B cell (primary cell): ENCODE data around the gene CALCOCO2. TPM values are rescaled to one million over a fixed set of nuclear protein-coding genes. Genes with fewer than 3 reads are reported as not detected.
A peak's percentile ranks its signal among the peaks of the same experiment; 100 is the strongest.

Source experiments
- ATAC-seq: fragments of 200-7000 bp; cut with Tn5 transposase; one replicate; pipeline ENCODE4 v1.10.0; 2021; ENCODE audit warnings: low read depth, mild to moderate bottlenecking, moderate number of reproducible peaks, moderate library complexity
- CTCF ChIA-PET: fragments of 350-600 bp; sonication (Branson Sonifier 250); formaldehyde crosslinking; loops from one replicate; lab custom pipeline; 2021; ENCODE audit warnings: antibody characterized with exemption, inconsistent platforms; lab: Charles Lee
- POLR2A ChIA-PET: fragments of 350-600 bp; sonication (Branson Sonifier 250); formaldehyde crosslinking; loops from one replicate; lab custom pipeline; 2021; ENCODE audit warnings: antibody characterized with exemption; lab: Charles Lee
- DNase-seq: peaks from one replicate; pipeline ENCODE4 v3.0.0; 2013
- H2AFZ ChIP-seq: 2 replicates; pipeline ENCODE4 v1.6.1; 2012; ENCODE audit warnings: mild to moderate bottlenecking, low read depth, low read length; ENCODE audit not compliant: insufficient read depth, poor library complexity, severe bottlenecking
- H3K27ac ChIP-seq, 2 donors: 1 replicate in 1 of 2; 2 replicates in 1 of 2; pipeline ENCODE4 v1.5.1; 2012 to 2013; ENCODE audit warnings: low read length in 2 of 2, mild to moderate bottlenecking in 2 of 2, moderate library complexity in 1 of 2
- H3K27me3 ChIP-seq, 4 experiments: fragments of 200-600 bp in 1 of 4; sonication (generic) in 1 of 4; replicated peaks in 1 of 4; 1 replicate in 2 of 4; 2 replicates in 2 of 4; pipeline versions ENCODE4 v1.6.1 to v1.7.0; 2013 to 2016; ENCODE audit warnings: low read length in 3 of 4, mild to moderate bottlenecking in 2 of 4, mixed read lengths in 1 of 4, moderate library complexity in 1 of 4; ENCODE audit not compliant: insufficient read depth in 4 of 4, control insufficient read depth in 3 of 4; ENCODE audit errors: control extremely low read depth in 1 of 4
- H3K36me3 ChIP-seq, 2 experiments: replicated peaks in 1 of 2; 1 replicate in 1 of 2; 2 replicates in 1 of 2; pipeline versions ENCODE4 v1.6.1 to v1.7.1; 2013; ENCODE audit warnings: low read length in 1 of 2; ENCODE audit not compliant: insufficient read depth in 2 of 2, control insufficient read depth in 1 of 2; ENCODE audit errors: control extremely low read depth in 1 of 2, extremely low read depth in 1 of 2
- H3K4me1 ChIP-seq, 2 donors: fragments of 200-600 bp in 1 of 2; sonication (generic) in 1 of 2; 1 replicate in 1 of 2; 2 replicates in 1 of 2; pipeline versions ENCODE4 v1.5.1 to v1.6.1; 2013 to 2017; ENCODE audit warnings: low read length in 2 of 2; ENCODE audit not compliant: control insufficient read depth in 2 of 2, insufficient read depth in 2 of 2
- H3K4me2 ChIP-seq: replicated peaks from 2 replicates; pipeline ENCODE3; 2012; ENCODE audit warnings: mild to moderate bottlenecking, low read depth, low read length; ENCODE audit not compliant: poor library complexity, severe bottlenecking
- H3K4me3 ChIP-seq, 5 experiments: fragments of 200-600 bp in 1 of 5; sonication (generic) in 1 of 5; 1 replicate in 3 of 5; 2 replicates in 2 of 5; pipeline versions ENCODE4 v1.5.1 to v1.7.0; 2011 to 2016; ENCODE audit warnings: low read length in 4 of 5, mild to moderate bottlenecking in 4 of 5, low read depth in 2 of 5, control low read depth in 1 of 5, moderate library complexity in 1 of 5; ENCODE audit not compliant: insufficient read depth in 1 of 5; ENCODE audit errors: control extremely low read depth in 1 of 5, extremely low read depth in 1 of 5
- H3K79me2 ChIP-seq: fragments of 200-600 bp; sonication (generic); one replicate; pipeline ENCODE4 v1.6.0; 2016; ENCODE audit warnings: low read length; ENCODE audit not compliant: control insufficient read depth, insufficient read depth
- H3K9ac ChIP-seq: fragments of 200-600 bp; sonication (generic); 2 replicates; pipeline ENCODE4 v1.6.1; 2017; ENCODE audit warnings: mild to moderate bottlenecking, low read length, moderate library complexity
- H3K9me3 ChIP-seq, 3 donors: one replicate each; pipeline versions ENCODE4 v1.6.1 to v1.7.1; 2013; ENCODE audit warnings: low read length in 2 of 3; ENCODE audit not compliant: control insufficient read depth in 2 of 3, insufficient read depth in 1 of 3; ENCODE audit errors: control extremely low read depth in 1 of 3
- H4K20me1 ChIP-seq: 2 replicates; pipeline ENCODE4 v1.6.0; 2012; ENCODE audit warnings: mild to moderate bottlenecking, low read length; ENCODE audit not compliant: insufficient read depth, control insufficient read depth, poor library complexity, severe bottlenecking
- H3K27ac Mint-ChIP-seq: one replicate; pipeline ENCODE4 v1.8.0; 2021; ENCODE audit warnings: mixed read lengths
- H3K27me3 Mint-ChIP-seq: one replicate; pipeline ENCODE4 v1.8.0; 2021; ENCODE audit warnings: mixed read lengths
- H3K4me1 Mint-ChIP-seq: one replicate; pipeline ENCODE4 v1.8.0; 2021; ENCODE audit warnings: mixed read lengths
- H3K4me3 Mint-ChIP-seq: one replicate; pipeline ENCODE4 v1.8.0; 2021; ENCODE audit warnings: mixed read lengths
- H3K9me3 Mint-ChIP-seq: one replicate; pipeline ENCODE4 v1.8.0; 2022; ENCODE audit warnings: mixed read lengths; ENCODE audit not compliant: insufficient read depth
- EZH2 ChIP-seq: IDR thresholded peaks from 2 replicates; pipeline ENCODE4 v1.6.1; 2012; ENCODE audit warnings: borderline replicate concordance, low read depth, mild to moderate bottlenecking, moderate library complexity, low read length; ENCODE audit not compliant: insufficient read depth, poor library complexity, severe bottlenecking
- WGBS: methylation state at CpG from one replicate; pipeline ENCODE4 v1.1.5; 2013; ENCODE audit warnings: missing lambda C conversion rate; ENCODE audit not compliant: insufficient coverage; 5-methylcytosine and 5-hydroxymethylcytosine counted together
- intact Hi-C: fragments of 100-400 bp; cut with micrococcal nuclease; formaldehyde crosslinking; loops from one replicate; pipeline ENCODE4 v1.10.0; 2022
- polyA plus RNA-seq: library from polyadenylated mRNA; depleted of rRNA; stranded (reverse); fragments of >200 nt; gene quantifications from 2 replicates; pipeline ENCODE4 v1.2.3, GENCODE V29; 2012
- total RNA-seq, 2 donors: library from RNA; stranded (reverse); fragments of 120-200 nt in 1 of 2; gene quantifications; 1 replicate in 1 of 2; 2 replicates in 1 of 2; pipeline versions ENCODE4 v1.2.3 to v1.2.4, GENCODE V29; 2013 to 2022
- TF ChIP-seq, protein P1 (sequence below): fragments of 200-600 bp; IDR thresholded peaks from one replicate; pipeline ENCODE4 v1.8.0; 2022; ENCODE audit warnings: antibody characterized with exemption, mild to moderate bottlenecking

The CALCOCO2 gene
- total and polyA plus RNA-seq, 2 donors (not counting 1 experiment from before 2014, with no cell fraction given) = 49.6 to 148 TPM

DNA sequence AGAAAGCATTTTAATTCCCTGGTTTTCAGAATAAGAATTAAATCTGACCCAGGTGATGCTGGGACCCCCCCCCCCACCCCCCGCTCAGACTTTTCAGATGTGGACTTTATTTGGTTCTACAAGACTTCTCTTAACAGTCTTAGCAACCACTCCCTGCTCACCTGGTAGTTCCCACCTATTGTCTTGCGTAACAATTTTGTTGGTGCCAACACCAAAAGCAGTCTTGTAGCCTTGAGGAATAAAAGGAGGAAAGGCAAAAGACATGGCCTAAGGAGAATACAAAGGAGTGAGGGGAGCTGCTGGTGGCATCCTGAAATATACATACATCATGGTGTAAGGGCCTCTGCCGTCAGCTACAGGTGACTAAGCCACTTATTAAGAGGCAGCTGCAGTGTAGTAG, 18.8 kb upstream of the CALCOCO2 start:
- peaks cover 7% of the 10 kb centered on the region in 2 donors for H3K4me1 ChIP-seq
- H3K79me2 ChIP-seq = no peaks in the 10 kb centered on the region
- no peak overlapping the region for H3K9ac ChIP-seq
- 80% methylated on average over 1 of the region's 3 CpGs for WGBS
- no peak overlapping the region for H3K27ac ChIP-seq
- no peak for ATAC-seq
- POLR2A ChIA-PET = no interaction called here
- H3K27me3 ChIP-seq = peaks cover 0 to 23% (median 6%) of the 10 kb centered on the region in 4 experiments
- no peak overlapping the region for H3K4me3 ChIP-seq
- no peak overlapping the region for H3K4me2 ChIP-seq
- Mint-ChIP-seq H3K27me3 (peaks cover 28% of the 10 kb centered on the region), H3K9me3 (no peaks in the 10 kb centered on the region), H3K4me1 (peaks cover 11% of the 10 kb centered on the region), H3K4me3 (no peak overlapping the region), H3K27ac (no peak overlapping the region)
- H3K36me3 ChIP-seq = no peaks in the 10 kb centered on the region
- no peaks in the 10 kb centered on the region for H3K9me3 ChIP-seq
- TF ChIP-seq EZH2 = no peak
- TF ChIP-seq, protein P1, sequence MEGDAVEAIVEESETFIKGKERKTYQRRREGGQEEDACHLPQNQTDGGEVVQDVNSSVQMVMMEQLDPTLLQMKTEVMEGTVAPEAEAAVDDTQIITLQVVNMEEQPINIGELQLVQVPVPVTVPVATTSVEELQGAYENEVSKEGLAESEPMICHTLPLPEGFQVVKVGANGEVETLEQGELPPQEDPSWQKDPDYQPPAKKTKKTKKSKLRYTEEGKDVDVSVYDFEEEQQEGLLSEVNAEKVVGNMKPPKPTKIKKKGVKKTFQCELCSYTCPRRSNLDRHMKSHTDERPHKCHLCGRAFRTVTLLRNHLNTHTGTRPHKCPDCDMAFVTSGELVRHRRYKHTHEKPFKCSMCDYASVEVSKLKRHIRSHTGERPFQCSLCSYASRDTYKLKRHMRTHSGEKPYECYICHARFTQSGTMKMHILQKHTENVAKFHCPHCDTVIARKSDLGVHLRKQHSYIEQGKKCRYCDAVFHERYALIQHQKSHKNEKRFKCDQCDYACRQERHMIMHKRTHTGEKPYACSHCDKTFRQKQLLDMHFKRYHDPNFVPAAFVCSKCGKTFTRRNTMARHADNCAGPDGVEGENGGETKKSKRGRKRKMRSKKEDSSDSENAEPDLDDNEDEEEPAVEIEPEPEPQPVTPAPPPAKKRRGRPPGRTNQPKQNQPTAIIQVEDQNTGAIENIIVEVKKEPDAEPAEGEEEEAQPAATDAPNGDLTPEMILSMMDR = no peak
- no peaks in the 10 kb centered on the region for H4K20me1 ChIP-seq
- intact Hi-C loops = no loop called here
- no peak for DNase-seq
- CTCF ChIA-PET = interaction anchor here (0.6 to 18.4 kb wide), 10 partner anchors 8 to 271 kb away, joined by 3 to 730 read pairs (median 8); no protein-coding TSS in a partner anchor
- no peak overlapping the region for H2AFZ ChIP-seq

DNA sequence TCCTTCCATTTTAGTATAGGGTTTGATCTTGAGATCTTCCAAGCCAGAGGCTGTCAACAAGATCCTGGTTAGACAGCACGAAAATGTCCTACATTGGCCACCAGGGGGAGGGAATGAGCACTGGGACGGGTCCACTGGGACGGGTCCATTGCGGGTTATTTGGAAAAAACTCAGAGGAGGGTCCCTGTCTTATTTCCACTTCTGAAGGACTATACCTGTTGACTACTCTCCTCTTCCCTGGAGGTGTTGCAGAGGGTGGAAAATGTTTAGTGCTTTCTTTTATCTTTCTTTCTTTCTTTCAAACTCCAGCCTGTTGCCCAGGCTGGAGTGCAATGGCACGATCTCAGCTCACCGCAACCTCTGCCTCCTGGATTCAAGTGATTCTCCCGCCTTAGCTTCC, 16.3 kb upstream of the CALCOCO2 start:
- DNase-seq = peak; percentile 74
- no peaks in the 10 kb centered on the region for H3K79me2 ChIP-seq
- no peak overlapping the region for H3K4me3 ChIP-seq
- no peaks in the 10 kb centered on the region for H3K36me3 ChIP-seq
- H3K27me3 ChIP-seq = peaks cover 0 to 43% (median 15%) of the 10 kb centered on the region in 4 experiments
- 34% methylated on average over 7 of the region's 7 CpGs for WGBS
- no peak overlapping the region for H3K9ac ChIP-seq
- H3K4me2 ChIP-seq = no peak overlapping the region
- POLR2A ChIA-PET = interaction anchor here (0.6 kb wide), 1 partner anchor 27 kb away, joined by 4 read pairs; no protein-coding TSS in a partner anchor
- H3K4me1 Mint-ChIP-seq = peaks cover 17% of the 10 kb centered on the region
- no peak overlapping the region for H2AFZ ChIP-seq
- intact Hi-C loops = loop anchor here (1.0 to 2.0 kb wide), 2 partner anchors 65 to 218 kb away; no protein-coding TSS in a partner anchor
- CTCF ChIA-PET = interaction anchor here (0.7 to 18.4 kb wide), 14 partner anchors 9 to 622 kb away, joined by 3 to 730 read pairs (median 7); partner anchors contain the start of gene CALCOCO2
- no peaks in the 10 kb centered on the region for H4K20me1 ChIP-seq
- ATAC-seq = no peak
- no peak overlapping the region for H3K27ac Mint-ChIP-seq
- H3K4me3 Mint-ChIP-seq = no peak overlapping the region
- peaks cover 14 to 17% of the 10 kb centered on the region in 2 donors for H3K4me1 ChIP-seq
- peaks cover 0 to 3% (median 0%) of the 10 kb centered on the region in 3 donors for H3K9me3 ChIP-seq
- H3K9me3 Mint-ChIP-seq = no peaks in the 10 kb centered on the region
- peaks cover 34% of the 10 kb centered on the region for H3K27me3 Mint-ChIP-seq
- TF ChIP-seq, protein P1 = peak; percentile 79
- no peak for TF ChIP-seq EZH2
- no peak overlapping the region for H3K27ac ChIP-seq
